H1 (cell line): ENCODE results near the gene LSM10. TPM values are rescaled to one million over a fixed set of nuclear protein-coding genes. Genes with fewer than 3 reads are reported as not detected.

Experiments
- CTCF ChIA-PET: fragments of 300-600 bp; sonication (Branson Sonifier 250); formaldehyde crosslinking; loops from one replicate; lab custom pipeline; 2021; ENCODE audit not compliant: partially characterized antibody; lab: Charles Lee
- POLR2A ChIA-PET: fragments of 300-600 bp; sonication (Branson Sonifier 250); formaldehyde crosslinking; loops from one replicate; lab custom pipeline; 2021; ENCODE audit warnings: inconsistent platforms; ENCODE audit not compliant: partially characterized antibody; lab: Charles Lee
- DNase-seq, 2 experiments: peaks; one replicate each; pipeline versions ENCODE4 v3.0.0 to v3.0.0-alpha.2; 2010 to 2022; ENCODE audit warnings: low spot score in 2 of 2, low read depth in 1 of 2, mixed read lengths in 1 of 2
- FAIRE-seq: peaks from 2 replicates; lab custom pipeline; 2011; peaks lifted over from hg19 to GRCh38; lab: Jason Lieb, UNC
- H2AFZ ChIP-seq: 2 replicates; pipeline ENCODE4 v1.8.1; 2012; ENCODE audit warnings: low read length, inconsistent platforms
- H2AK5ac ChIP-seq: 2 replicates; pipeline ENCODE4 v1.6.1; 2013; ENCODE audit warnings: low read depth, low read length
- H2BK120ac ChIP-seq: replicated peaks from 2 replicates; pipeline ENCODE3; 2013; ENCODE audit warnings: low read depth, low read length, inconsistent platforms
- H2BK12ac ChIP-seq: 2 replicates; pipeline ENCODE4 v1.6.1; 2013; ENCODE audit warnings: low read depth, low read length
- H2BK15ac ChIP-seq: 2 replicates; pipeline ENCODE4 v1.6.1; 2013; ENCODE audit warnings: low read length
- H2BK20ac ChIP-seq: 2 replicates; pipeline ENCODE4 v1.6.1; 2013; ENCODE audit warnings: low read length
- H2BK5ac ChIP-seq: 2 replicates; pipeline ENCODE4 v1.6.1; 2013; ENCODE audit warnings: low read depth, low read length
- H3K14ac ChIP-seq: 2 replicates; pipeline ENCODE4 v1.6.1; 2013; ENCODE audit warnings: inconsistent platforms; ENCODE audit not compliant: insufficient read length
- H3K18ac ChIP-seq: 2 replicates; pipeline ENCODE4 v1.6.1; 2013; ENCODE audit warnings: low read length; ENCODE audit errors: extremely low read depth
- H3K23ac ChIP-seq: 2 replicates; pipeline ENCODE4 v1.6.1; 2013; ENCODE audit warnings: inconsistent platforms; ENCODE audit not compliant: insufficient read length
- H3K23me2 ChIP-seq: 2 replicates; pipeline ENCODE4 v1.6.1; 2013; ENCODE audit warnings: low read depth, low read length
- H3K27ac ChIP-seq: 2 replicates; pipeline ENCODE4 v1.6.1; 2011; ENCODE audit warnings: low read depth, low read length, inconsistent platforms
- H3K27me3 ChIP-seq, 4 experiments: replicated peaks in 1 of 4; 1 replicate in 1 of 4; 2 replicates in 3 of 4; pipeline versions ENCODE4 v1.6.1 to v1.8.1; 2011 to 2013; ENCODE audit warnings: low read length in 3 of 4, mild to moderate bottlenecking in 3 of 4, inconsistent platforms in 2 of 4, mixed read lengths in 2 of 4, moderate library complexity in 1 of 4; ENCODE audit not compliant: control insufficient read depth in 3 of 4, insufficient read depth in 3 of 4; ENCODE audit errors: extremely low read depth in 1 of 4
- H3K36me3 ChIP-seq, 4 experiments: 2 replicates each; pipeline versions ENCODE4 v1.6.1 to v1.8.1; 2011 to 2013; ENCODE audit warnings: mild to moderate bottlenecking in 4 of 4, low read length in 3 of 4, moderate library complexity in 2 of 4, control low read depth in 1 of 4, inconsistent platforms in 1 of 4; ENCODE audit not compliant: insufficient read depth in 4 of 4, control insufficient read depth in 2 of 4
- H3K4ac ChIP-seq: replicated peaks from 2 replicates; pipeline ENCODE3; 2013; ENCODE audit warnings: low read length, low read depth, mixed read lengths, inconsistent platforms; ENCODE audit not compliant: insufficient read length
- H3K4me1 ChIP-seq, 4 experiments: replicated peaks in 1 of 4; 1 replicate in 1 of 4; 2 replicates in 3 of 4; pipeline versions ENCODE4 v1.6.1 to v1.8.1; 2011 to 2013; ENCODE audit warnings: low read length in 3 of 4, inconsistent platforms in 2 of 4, mixed read lengths in 1 of 4; ENCODE audit not compliant: insufficient read depth in 4 of 4, control insufficient read depth in 3 of 4
- H3K4me2 ChIP-seq, 2 experiments: 2 replicates each; pipeline versions ENCODE4 v1.6.1 to v1.8.1; 2011 to 2013; ENCODE audit warnings: low read depth in 2 of 2, low read length in 2 of 2, control low read depth in 1 of 2, inconsistent platforms in 1 of 2, mild to moderate bottlenecking in 1 of 2; ENCODE audit not compliant: insufficient read depth in 1 of 2
- H3K4me3 ChIP-seq, 4 experiments: fragments of 200-600, 300-600 bp in 1 of 4; sonication (generic), shearing (Covaris generic), sonication (Bioruptor Twin) in 1 of 4; 2 replicates each; pipeline versions ENCODE4 v1.5.1 to v1.8.1; 2011 to 2016; ENCODE audit warnings: low read length in 4 of 4, low read depth in 3 of 4, control low read depth in 2 of 4, inconsistent platforms in 2 of 4, mild to moderate bottlenecking in 2 of 4, mixed read lengths in 1 of 4, moderate library complexity in 1 of 4; ENCODE audit not compliant: insufficient read depth in 2 of 4; ENCODE audit errors: extremely low read depth in 1 of 4
- H3K56ac ChIP-seq: replicated peaks from 2 replicates; pipeline ENCODE3; 2013; ENCODE audit warnings: low read depth, mild to moderate bottlenecking, mixed read lengths, low read length, inconsistent platforms; ENCODE audit not compliant: insufficient read length
- H3K79me1 ChIP-seq: 2 replicates; pipeline ENCODE4 v1.6.1; 2013; ENCODE audit warnings: low read depth, low read length, control low read depth
- H3K79me2 ChIP-seq, 2 experiments: 2 replicates each; pipeline versions ENCODE4 v1.6.1 to v1.8.1; 2012 to 2013; ENCODE audit warnings: low read length in 2 of 2, mild to moderate bottlenecking in 2 of 2, inconsistent platforms in 1 of 2; ENCODE audit not compliant: insufficient read depth in 2 of 2, control insufficient read depth in 1 of 2
- H3K9ac ChIP-seq, 4 experiments: replicated peaks in 1 of 4; 1 replicate in 1 of 4; 2 replicates in 3 of 4; pipeline versions ENCODE4 v1.6.1 to v1.8.1; 2011 to 2013; ENCODE audit warnings: low read depth in 3 of 4, low read length in 3 of 4, control low read depth in 2 of 4, mild to moderate bottlenecking in 2 of 4, moderate library complexity in 2 of 4, inconsistent platforms in 1 of 4; ENCODE audit errors: extremely low read depth in 1 of 4
- H3K9me3 ChIP-seq, 2 experiments: 2 replicates each; pipeline versions ENCODE4 v1.6.1 to v1.8.1; 2012 to 2013; ENCODE audit warnings: mild to moderate bottlenecking in 2 of 2, moderate library complexity in 2 of 2, control low read depth in 1 of 2, inconsistent platforms in 1 of 2, low read depth in 1 of 2, low read length in 1 of 2, mixed read lengths in 1 of 2; ENCODE audit not compliant: insufficient read depth in 2 of 2
- H4K20me1 ChIP-seq, 2 experiments: replicated peaks in 1 of 2; 2 replicates each; pipeline versions ENCODE3 to v1.8.1; 2011 to 2013; ENCODE audit warnings: inconsistent platforms in 2 of 2, low read length in 2 of 2, mild to moderate bottlenecking in 1 of 2; ENCODE audit not compliant: insufficient read depth in 2 of 2, control insufficient read depth in 1 of 2
- H4K5ac ChIP-seq: 2 replicates; pipeline ENCODE4 v1.6.1; 2013; ENCODE audit warnings: low read length, low read depth, mixed read lengths, inconsistent platforms; ENCODE audit not compliant: insufficient read length
- H4K8ac ChIP-seq: 2 replicates; pipeline ENCODE4 v1.8.0; 2013; ENCODE audit warnings: mild to moderate bottlenecking, moderate library complexity, low read length, inconsistent platforms; ENCODE audit not compliant: insufficient read depth; ENCODE audit errors: extremely low read depth
- H4K91ac ChIP-seq: replicated peaks from 2 replicates; pipeline ENCODE3; 2013; ENCODE audit warnings: low read length, mixed read lengths, inconsistent platforms; ENCODE audit not compliant: insufficient read length
- BACH1 ChIP-seq: IDR thresholded peaks from 2 replicates; pipeline ENCODE4 v1.6.1; 2012; ENCODE audit warnings: low read length, improper control_type of control experiment
- BRCA1 ChIP-seq: IDR thresholded peaks from 2 replicates; pipeline ENCODE4 v1.6.1; 2012; ENCODE audit warnings: low read depth, low read length, improper control_type of control experiment
- EP300 ChIP-seq, 2 experiments: IDR thresholded peaks; 1 replicate in 1 of 2; 2 replicates in 1 of 2; pipeline ENCODE4 v1.6.1; 2011 to 2012; ENCODE audit warnings: low read depth in 2 of 2, low read length in 2 of 2, mild to moderate bottlenecking in 2 of 2, borderline replicate concordance in 1 of 2, inconsistent platforms in 1 of 2, moderate library complexity in 1 of 2
- FOSL1 ChIP-seq: IDR thresholded peaks from 2 replicates; pipeline ENCODE4 v1.6.1; 2011; ENCODE audit warnings: mild to moderate bottlenecking, low read depth, low read length, moderate library complexity; ENCODE audit not compliant: insufficient read depth
- KDM1A ChIP-seq: fragments of 200-600, 300-600 bp; sonication (generic); IDR thresholded peaks from 2 replicates; pipeline ENCODE4 v1.7.1; 2016; ENCODE audit warnings: mild to moderate bottlenecking, low read length, borderline replicate concordance
- KDM5A ChIP-seq: fragments of 200-600 bp; IDR thresholded peaks from 2 replicates; pipeline ENCODE4 v1.7.1; 2012; ENCODE audit warnings: mild to moderate bottlenecking, low read length, inconsistent platforms, mixed read lengths
- NRF1 ChIP-seq: IDR thresholded peaks from 2 replicates; pipeline ENCODE4 v1.6.1; 2011; ENCODE audit warnings: mild to moderate bottlenecking, low read depth, low read length, improper control_type of control experiment
- POLR2AphosphoS5 ChIP-seq: IDR thresholded peaks from 2 replicates; pipeline ENCODE4 v1.6.1; 2011; ENCODE audit warnings: low read depth, low read length
- RAD21 ChIP-seq, 2 experiments: IDR thresholded peaks in 1 of 2; conservative IDR thresholded peaks in 1 of 2; 2 replicates each; pipeline ENCODE4 v1.6.1; 2011; ENCODE audit warnings: low read depth in 2 of 2, low read length in 2 of 2, improper control_type of control experiment in 1 of 2, inconsistent platforms in 1 of 2, mild to moderate bottlenecking in 1 of 2, moderate library complexity in 1 of 2
- RNF2 ChIP-seq: fragments of 200-900, 300-1000 bp; sonication (generic); IDR thresholded peaks from 2 replicates; pipeline ENCODE4 v1.7.1; 2016; ENCODE audit warnings: borderline replicate concordance, low read depth, mild to moderate bottlenecking, antibody characterized with exemption, low read length; ENCODE audit not compliant: poor library complexity, severe bottlenecking; ENCODE audit errors: missing control alignments
- TCF12 ChIP-seq: IDR thresholded peaks from 2 replicates; pipeline ENCODE4 v1.6.1; 2011; ENCODE audit warnings: low read depth, mild to moderate bottlenecking, low read length
- WGBS, 2 experiments: shearing (Covaris generic) in 1 of 2; methylation state at CpG; one replicate each; pipeline versions ENCODE4 v1.1.6 to v1.1.7; 2013 to 2015; ENCODE audit warnings: low lambda C conversion rate in 2 of 2, mixed read lengths in 2 of 2, inconsistent platforms in 1 of 2, low coverage in 1 of 2, missing lambda C conversion rate in 1 of 2; ENCODE audit not compliant: insufficient replicate concordance in 2 of 2, insufficient coverage in 1 of 2, insufficient read length in 1 of 2; ENCODE audit errors: extremely low coverage in 1 of 2, missing lambda C conversion rate in 1 of 2; 5-methylcytosine and 5-hydroxymethylcytosine counted together
- polyA plus RNA-seq, 7 experiments: library from polyadenylated mRNA; depleted of rRNA in 3 of 7; stranded (reverse) in 5 of 7; unstranded in 2 of 7; fragments of >200 nt in 5 of 7; fragments of 200-250 nt in 2 of 7; gene quantifications; 1 replicate in 5 of 7; 2 replicates in 1 of 7; 4 replicates in 1 of 7; pipeline versions ENCODE4 v1.2.1 to v1.2.3, GENCODE V29; 2011 to 2013; ENCODE audit warnings: missing spikeins in 2 of 7, mixed read lengths in 2 of 7
- total RNA-seq: library from RNA; stranded (reverse); fragmentation: NEBNext Ultra II Directional; extraction: Animal tissue kit (Norgen Biotek cat#: 25700); gene quantifications from 2 replicates; pipeline ENCODE4 v1.2.1, GENCODE V29; 2021

LSM10 gene
- total and polyA plus RNA-seq, 2 of the 8 experiments (the other 6 are each of a cell fraction or from before 2014, with no cell fraction given), result 59.5 to 140 TPM

DNA sequence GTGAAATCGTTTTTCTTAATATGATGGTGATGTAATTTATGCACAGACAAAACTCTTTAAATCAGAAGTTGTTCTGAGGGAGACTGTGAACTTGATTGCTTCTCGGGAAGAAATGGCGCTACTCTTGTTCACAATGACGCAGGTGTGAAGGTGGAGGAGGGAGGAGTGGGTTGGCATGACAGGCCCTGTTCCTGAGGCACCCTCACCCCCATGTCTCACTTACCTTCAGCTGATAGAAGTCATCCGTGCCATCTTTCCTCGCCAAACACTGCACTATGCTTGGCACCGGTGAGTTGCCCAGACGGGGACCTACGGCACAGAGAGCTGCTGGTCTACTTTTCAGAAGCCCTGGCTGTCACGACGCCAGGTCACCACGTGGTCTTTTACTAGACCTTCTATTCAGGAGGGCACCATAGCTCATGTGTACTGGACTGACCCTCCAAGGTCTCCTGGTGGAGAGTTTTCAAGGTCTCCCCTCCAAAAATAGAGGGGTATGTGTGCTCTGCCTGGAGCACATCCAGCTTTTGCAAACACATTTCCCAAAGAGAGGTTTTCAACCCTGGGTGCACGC, 39.1 kb downstream of the LSM10 start:
- TF ChIP-seq BRCA1, result no peak
- TF ChIP-seq RNF2, result no peak
- TF ChIP-seq BACH1, result no peak
- TF ChIP-seq RAD21 (IDR thresholded peaks at IDR 0.05 in 1 of 2, conservative IDR thresholded peaks at IDR 0.05 in 1 of 2; ENCODE audit: low read depth in 2 of 2, low read length in 2 of 2), result no peak
- TF ChIP-seq POLR2AphosphoS5, result no peak
- no peak for TF ChIP-seq FOSL1
- TF ChIP-seq NRF1, result no peak
- no peak for TF ChIP-seq KDM1A
- TF ChIP-seq EP300 (IDR thresholded peaks at IDR 0.05; ENCODE audit: borderline replicate concordance in 1 of 2, low read depth in 2 of 2, low read length in 2 of 2), result no peak
- TF ChIP-seq TCF12, result no peak
- TF ChIP-seq KDM5A, result no peak
- H3K79me1 ChIP-seq, result no peaks in the 10 kb centered on the region; the same call in 1 of the 2 replicates
- 94% methylated on average over 13 of the region's 13 CpGs; no CpG with 5 or more reads in 1 of the 2 experiments for WGBS, 2 experiments
- H2BK5ac ChIP-seq, result no peak overlapping the region
- H4K5ac ChIP-seq, result no peak overlapping the region
- H4K20me1 ChIP-seq, result peaks cover 3 to 6% of the 10 kb centered on the region in 2 experiments
- peaks cover 0 to 2% of the 10 kb centered on the region in 2 experiments; a peak in 1 of 4 replicates for H3K79me2 ChIP-seq
- H3K36me3 ChIP-seq, result peaks cover 2 to 25% (median 9%) of the 10 kb centered on the region in 4 experiments; a peak in 6 of 8 replicates
- H3K9me3 ChIP-seq, result no peaks in the 10 kb centered on the region
- no peak overlapping the region for H3K27ac ChIP-seq
- no peak overlapping the region for H2AK5ac ChIP-seq
- ChIA-PET CTCF (interaction anchor here (1.1 to 13.3 kb wide), 2 partner anchors 17 to 43 kb away, joined by 4 to 150 read pairs; no protein-coding TSS in a partner anchor), POLR2A (interaction anchor here (1.2 to 2.9 kb wide), 4 partner anchors 16 to 42 kb away, joined by 3 to 7 read pairs (median 3); no protein-coding TSS in a partner anchor)
- no peak overlapping the region for H3K56ac ChIP-seq
- H3K9ac ChIP-seq, result no peak overlapping the region
- H3K4me1 ChIP-seq, result no peaks in the 10 kb centered on the region
- no peaks in the 10 kb centered on the region for H3K23me2 ChIP-seq
- H3K14ac ChIP-seq, result no peak overlapping the region
- no peak overlapping the region for H2BK120ac ChIP-seq
- H3K27me3 ChIP-seq, result no peaks in the 10 kb centered on the region
- no peak overlapping the region for H3K4ac ChIP-seq
- no peak overlapping the region for H2BK12ac ChIP-seq
- no peak for FAIRE-seq
- H4K8ac ChIP-seq, result no peak overlapping the region
- no peak overlapping the region for H3K4me2 ChIP-seq
- no peak for DNase-seq
- H3K23ac ChIP-seq, result no peak overlapping the region
- no peak overlapping the region for H2AFZ ChIP-seq
- no peak overlapping the region for H2BK15ac ChIP-seq
- H3K18ac ChIP-seq, result no peak overlapping the region
- H2BK20ac ChIP-seq, result no peak overlapping the region
- H3K4me3 ChIP-seq, result no peak overlapping the region
- no peak overlapping the region for H4K91ac ChIP-seq
